Aorta (tissue), 5 donors: ENCODE data around the gene NPHP4. TPM values are rescaled to one million over a fixed set of nuclear protein-coding genes. Genes with fewer than 3 reads are reported as not detected.

ENCODE experiments used
- ATAC-seq: fragments of 200-7000 bp; cut with Tn5 transposase; one replicate; pipeline ENCODE4 v1.9.1; 2022; ENCODE audit warnings: moderate library complexity; ENCODE audit not compliant: low FRiP score
- DNase-seq, 2 donors: peaks; one replicate each; pipeline ENCODE4 v3.0.0-alpha.2; 2020
- H3K27ac ChIP-seq, 2 donors: one replicate each; pipeline ENCODE4 v1.5.1; 2013; ENCODE audit warnings: low read length in 2 of 2, mild to moderate bottlenecking in 2 of 2, moderate library complexity in 2 of 2, control low read depth in 1 of 2, inconsistent platforms in 1 of 2, low read depth in 1 of 2
- H3K27me3 ChIP-seq, 2 donors: one replicate each; pipeline ENCODE4 v1.6.1; 2013; ENCODE audit warnings: control low read depth in 1 of 2, low read length in 1 of 2, mild to moderate bottlenecking in 1 of 2, moderate library complexity in 1 of 2; ENCODE audit not compliant: insufficient read depth in 2 of 2, control insufficient read depth in 1 of 2
- H3K36me3 ChIP-seq, 2 donors: one replicate each; pipeline ENCODE4 v1.6.1; 2013; ENCODE audit warnings: control low read depth in 1 of 2, low read length in 1 of 2, mild to moderate bottlenecking in 1 of 2; ENCODE audit not compliant: insufficient read depth in 2 of 2, control insufficient read depth in 1 of 2
- H3K4me1 ChIP-seq, 2 donors: one replicate each; pipeline ENCODE4 v1.6.1; 2013; ENCODE audit warnings: low read length in 2 of 2, control low read depth in 1 of 2, mild to moderate bottlenecking in 1 of 2, moderate library complexity in 1 of 2; ENCODE audit not compliant: insufficient read depth in 2 of 2, control insufficient read depth in 1 of 2
- H3K4me3 ChIP-seq, 2 donors: one replicate each; pipeline ENCODE4 v1.5.1; 2013; ENCODE audit warnings: low read length in 2 of 2, control low read depth in 1 of 2, mild to moderate bottlenecking in 1 of 2
- H3K9me3 ChIP-seq: one replicate; pipeline ENCODE4 v1.6.1; 2013; ENCODE audit warnings: mild to moderate bottlenecking, low read length; ENCODE audit not compliant: control insufficient read depth
- WGBS, 2 donors: extraction: QIAGEN DNeasy Blood & Tissue Kit; methylation state at CpG; one replicate each; pipeline ENCODE4 v1.1.7; 2013; 5-methylcytosine and 5-hydroxymethylcytosine counted together
- intact Hi-C, 2 donors: fragments of 100-400 bp; cut with DNase I; formaldehyde crosslinking; loops; one replicate each; pipeline versions ENCODE4 v1.14.2 to v1.15.0; 2022
- polyA plus RNA-seq, 2 donors: library from polyadenylated mRNA; stranded (reverse); fragments of 200-250 nt; gene quantifications; one replicate each; pipeline ENCODE4 v1.2.3, GENCODE V29; 2013
- total RNA-seq, 2 donors: library from RNA; stranded (reverse); fragmentation: NEBNext Ultra II Directional; extraction: Animal tissue kit (Norgen Biotek cat#: 25700); gene quantifications; one replicate each; pipeline ENCODE4 v1.2.1, GENCODE V29; 2021
- donor health status: healthy with polysubstance abuse.
- donor health status: Bipolar disorder and iron deficiency.
- donor health status: DM: no; HTN: no; CAD: no.
- donor health status: DM: no; HTN: no; CAD: no.
- donor health status: DM: yes; HTN: yes; CAD: no.

Gene NPHP4
- total and polyA plus RNA-seq, 4 donors = 2.4 to 15.1 (median 6.3) TPM

- WGBS, 2 donors = 94 to 95% methylated on average over 18 of the region's 18 CpGs
- Histone ChIP-seq H3K4me1 (no peaks in the 10 kb centered on the region), H3K36me3 (peaks cover 0 to 2% of the 10 kb centered on the region in 2 donors), H3K9me3 (no peaks in the 10 kb centered on the region), H3K4me3 (no peak overlapping the region), H3K27ac (no peak overlapping the region), H3K27me3 (no peaks in the 10 kb centered on the region)
- intact Hi-C loops = loop anchor here (10.0 kb wide), 2 partner anchors 215 to 485 kb away; partner anchors contain the start of gene RNF207 (in 1 of the 2)
- DNase-seq (peak; percentile 44 to 67), ATAC-seq (no peak)
Measured at GRCh38 chr1:5989731-5990271, 2.4 kb downstream of the NPHP4 start.

- Histone ChIP-seq H3K4me3 (no peak overlapping the region), H3K27ac (no peak overlapping the region), H3K4me1 (no peaks in the 10 kb centered on the region), H3K9me3 (no peaks in the 10 kb centered on the region), H3K27me3 (no peaks in the 10 kb centered on the region), H3K36me3 (peaks cover 0 to 2% of the 10 kb centered on the region in 2 donors)
- peak in 1 of 2 donors; percentile 26 for DNase-seq
- ATAC-seq = no peak
- 96% methylated on average over 5 of the region's 5 CpGs for WGBS, 2 donors
- intact Hi-C loops = loop anchor here in 1 of 2 donors (10.0 kb wide), 1 partner anchor 484 kb away; no protein-coding TSS in a partner anchor
Measured at GRCh38 chr1:5989286-5989605, 3.0 kb downstream of the NPHP4 start.

- Histone ChIP-seq H3K36me3 (peaks cover 0 to 2% of the 10 kb centered on the region in 2 donors), H3K27me3 (no peaks in the 10 kb centered on the region), H3K9me3 (no peaks in the 10 kb centered on the region), H3K27ac (no peak overlapping the region), H3K4me1 (no peaks in the 10 kb centered on the region), H3K4me3 (no peak overlapping the region)
- intact Hi-C loops = loop anchor here in 1 of 2 donors (10.0 kb wide), 1 partner anchor 484 kb away; no protein-coding TSS in a partner anchor
- DNase-seq (peak; percentile 42 to 54), ATAC-seq (no peak)
- WGBS, 2 donors = 93 to 95% methylated on average over 14 of the region's 14 CpGs
Measured at GRCh38 chr1:5988596-5989285, 3.5 kb downstream of the NPHP4 start.

- 93% methylated on average over 13 of the region's 13 CpGs for WGBS, 2 donors
Measured at GRCh38 chr1:5986018-5986417, 6.2 kb downstream of the NPHP4 start.

GRCh38 chr1:5985250-5985649 lies 7.0 kb downstream of the NPHP4 start:
- H3K36me3 ChIP-seq = peaks cover 0 to 2% of the 10 kb centered on the region in 2 donors
- no peak for ATAC-seq
- intact Hi-C loops = loop anchor here in 1 of 2 donors (10.0 kb wide), 1 partner anchor 480 kb away; no protein-coding TSS in a partner anchor
- H3K27me3 ChIP-seq = no peaks in the 10 kb centered on the region
- no peaks in the 10 kb centered on the region for H3K9me3 ChIP-seq
- no peaks in the 10 kb centered on the region for H3K4me1 ChIP-seq
- DNase-seq = peak in 1 of 2 donors; percentile 57
- H3K4me3 ChIP-seq = no peak overlapping the region
- 84 to 91% methylated on average over 11 of the region's 11 CpGs for WGBS, 2 donors
- no peak overlapping the region for H3K27ac ChIP-seq

More at GRCh38 chr1:5986018-5986417, 6.2 kb downstream of the NPHP4 start:
- H3K4me3 ChIP-seq = no peak overlapping the region
- intact Hi-C loops = loop anchor here in 1 of 2 donors (10.0 kb wide), 1 partner anchor 481 kb away; no protein-coding TSS in a partner anchor
- H3K27me3 ChIP-seq = no peaks in the 10 kb centered on the region
- H3K36me3 ChIP-seq = peaks cover 0 to 2% of the 10 kb centered on the region in 2 donors
- H3K9me3 ChIP-seq = no peaks in the 10 kb centered on the region
- H3K4me1 ChIP-seq = no peaks in the 10 kb centered on the region
- ATAC-seq (no peak), DNase-seq (peak in 1 of 2 donors; percentile 52)
- H3K27ac ChIP-seq = no peak overlapping the region

GRCh38 chr1:5983361-5984103 lies 8.7 kb downstream of the NPHP4 start:
- ATAC-seq (no peak), DNase-seq (no peak)
- H3K4me1 ChIP-seq = no peaks in the 10 kb centered on the region
- no peaks in the 10 kb centered on the region for H3K27me3 ChIP-seq
- H3K27ac ChIP-seq = no peak overlapping the region
- H3K4me3 ChIP-seq = no peak overlapping the region
- no peaks in the 10 kb centered on the region for H3K9me3 ChIP-seq
- H3K36me3 ChIP-seq = peaks cover 0 to 2% of the 10 kb centered on the region in 2 donors
- intact Hi-C loops = loop anchor here in 1 of 2 donors (10.0 kb wide), 1 partner anchor 479 kb away; no protein-coding TSS in a partner anchor
- WGBS, 2 donors = 81% methylated on average over 6 of the region's 6 CpGs

GRCh38 chr1:5982868-5983267 lies 9.4 kb downstream of the NPHP4 start:
- 46 to 52% methylated on average over 5 of the region's 5 CpGs for WGBS, 2 donors
- Histone ChIP-seq H3K27ac (no peak overlapping the region), H3K36me3 (peaks cover 0 to 2% of the 10 kb centered on the region in 2 donors), H3K9me3 (no peaks in the 10 kb centered on the region), H3K4me3 (no peak overlapping the region), H3K4me1 (no peaks in the 10 kb centered on the region), H3K27me3 (no peaks in the 10 kb centered on the region)
- DNase-seq (no peak), ATAC-seq (no peak)
- intact Hi-C loops = loop anchor here in 1 of 2 donors (10.0 kb wide), 1 partner anchor 478 kb away; no protein-coding TSS in a partner anchor

- H3K4me3 ChIP-seq = no peak overlapping the region
- H3K4me1 ChIP-seq = no peaks in the 10 kb centered on the region
- H3K27me3 ChIP-seq = no peaks in the 10 kb centered on the region
- no peaks in the 10 kb centered on the region for H3K9me3 ChIP-seq
- DNase-seq (no peak), ATAC-seq (no peak)
- no peak overlapping the region for H3K27ac ChIP-seq
- 91 to 92% methylated on average over 4 of the region's 4 CpGs for WGBS, 2 donors
- peaks cover 0 to 2% of the 10 kb centered on the region in 2 donors for H3K36me3 ChIP-seq
- intact Hi-C loops = loop anchor here in 1 of 2 donors (10.0 kb wide), 1 partner anchor 477 kb away; no protein-coding TSS in a partner anchor
Measured at GRCh38 chr1:5982276-5982675, 9.9 kb downstream of the NPHP4 start.
